GM19023 (cell line): ENCODE data around the gene MACC1.

Experiments used
- ATAC-seq: cut with Tn5 transposase; IDR thresholded peaks from one replicate; pipeline ENCODE4 v1.9.1; 2021; ENCODE audit warnings: mild to moderate bottlenecking, moderate library complexity; ENCODE audit not compliant: unreplicated experiment

Gene MACC1

DNA sequence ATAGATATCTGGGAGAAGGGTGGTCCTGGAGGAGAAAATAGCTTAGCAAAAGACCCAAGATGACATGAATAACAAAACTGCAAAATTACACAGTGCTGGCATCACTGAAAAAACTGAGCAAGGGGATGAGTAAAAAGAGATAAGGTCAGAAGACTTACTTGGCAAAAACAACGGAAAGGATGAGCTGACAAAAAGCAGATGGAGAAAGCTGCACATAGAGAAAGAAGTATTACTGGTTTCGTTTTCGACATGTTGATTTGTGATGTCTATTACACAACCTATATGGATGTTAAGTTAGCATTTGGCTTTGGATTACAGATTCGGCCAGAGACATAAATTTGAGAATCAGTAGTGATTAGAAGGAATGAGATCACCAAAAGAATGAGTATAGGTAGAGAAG is 132.1 kb downstream of the MACC1 start:
- ATAC-seq = no peak
